Prostate gland (tissue), 2 donors: ENCODE measurements around the gene RGL1. TPM values are rescaled to one million over a fixed set of nuclear protein-coding genes. Genes with fewer than 3 reads are reported as not detected.
A peak's percentile ranks its signal among the peaks of the same experiment; 100 is the strongest.

Experiments
- DNase-seq: peaks from one replicate; pipeline ENCODE4 v3.0.0-alpha.2; 2019; ENCODE audit warnings: low spot score
- H3K27ac ChIP-seq, 2 donors: fragments of 200-600 bp; sonication (generic); 2 replicates each; pipeline ENCODE4 v1.5.1; 2017 to 2019
- H3K27me3 ChIP-seq: fragments of 200-600 bp; sonication (generic); replicated peaks from 2 replicates; pipeline ENCODE4 v1.5.1; 2019; ENCODE audit not compliant: insufficient read depth
- H3K36me3 ChIP-seq, 2 donors: fragments of 200-600 bp; sonication (generic); 1 replicate in 1 of 2; 2 replicates in 1 of 2; pipeline versions ENCODE4 v1.5.1 to v1.8.1; 2017 to 2019
- H3K4me1 ChIP-seq: fragments of 200-600 bp; sonication (generic); replicated peaks from 2 replicates; pipeline ENCODE4 v1.5.1; 2019
- H3K4me3 ChIP-seq, 2 donors: fragments of 200-600 bp; sonication (generic); 2 replicates each; pipeline ENCODE4 v1.5.1; 2017 to 2019
- H3K9me3 ChIP-seq: fragments of 200-600 bp; sonication (generic); 2 replicates; pipeline ENCODE4 v1.5.1; 2017
- CTCF ChIP-seq, 4 experiments: fragments of 200-600 bp in 2 of 4; fragments of 450-650 bp in 2 of 4; sonication (generic) in 2 of 4; IDR thresholded peaks; 1 replicate in 3 of 4; 2 replicates in 1 of 4; pipeline ENCODE4 v1.5.1; 2016 to 2019; ENCODE audit warnings: antibody characterized with exemption in 4 of 4, mild to moderate bottlenecking in 2 of 4, moderate library complexity in 2 of 4
- POLR2A ChIP-seq: fragments of 450-650 bp; IDR thresholded peaks from one replicate; pipeline ENCODE4 v1.6.1; 2016; ENCODE audit warnings: antibody characterized with exemption, mild to moderate bottlenecking
- POLR2AphosphoS5 ChIP-seq: sonication (generic); formaldehyde crosslinking; IDR thresholded peaks from one replicate; pipeline ENCODE4 v1.6.1; 2017; ENCODE audit warnings: antibody characterized with exemption
- WGBS: methylation state at CpG from one replicate; pipeline ENCODE4 v1.1.5; 2018; 5-methylcytosine and 5-hydroxymethylcytosine counted together
- intact Hi-C: fragments of 100-400 bp; cut with DNase I; formaldehyde crosslinking; loops from one replicate; pipeline ENCODE4 v1.14.2; 2022
- total RNA-seq, 2 donors: library from RNA; depleted of rRNA; stranded (reverse); fragments of >200 nt; gene quantifications; one replicate each; pipeline ENCODE4 v1.1.0, GENCODE V29; 2016

RGL1 gene
- total RNA-seq, 2 donors from 2014 or later, result 11.1 to 49.6 TPM

- Histone ChIP-seq H3K36me3 (no peaks in the 10 kb centered on the region), H3K4me1 (peaks cover 3% of the 10 kb centered on the region), H3K27me3 (no peaks in the 10 kb centered on the region), H3K4me3 (peak overlapping the region; percentile 49 to 52), H3K27ac (peak overlapping the region in 1 of 2 donors; percentile 30), H3K9me3 (no peaks in the 10 kb centered on the region)
- no peak for TF ChIP-seq POLR2AphosphoS5
- TF ChIP-seq CTCF (IDR thresholded peaks at IDR 0.05), result no peak
- TF ChIP-seq POLR2A, result no peak
- WGBS, result 33% methylated on average over 1 of the region's 1 CpG
- no peak for DNase-seq
- intact Hi-C loops, result loop anchor here (5.0 to 10.0 kb wide), 2 partner anchors 91 to 152 kb away; partner anchors contain the start of gene APOBEC4
Observed at GRCh38 chr1:183806675-183807074, 1.8 kb downstream of the RGL1 start.

GRCh38 chr1:183807549-183808168, 2.7 kb downstream of the RGL1 start:
- no peak overlapping the region for H3K4me3 ChIP-seq
- no peaks in the 10 kb centered on the region for H3K36me3 ChIP-seq
- no peaks in the 10 kb centered on the region for H3K9me3 ChIP-seq
- intact Hi-C loops, result loop anchor here (5.0 to 10.0 kb wide), 2 partner anchors 90 to 153 kb away; partner anchors contain the start of gene APOBEC4
- H3K27ac ChIP-seq, result no peak overlapping the region
- H3K27me3 ChIP-seq, result no peaks in the 10 kb centered on the region
- no peak for TF ChIP-seq POLR2AphosphoS5
- TF ChIP-seq CTCF (IDR thresholded peaks at IDR 0.05), result no peak
- no peak for TF ChIP-seq POLR2A
- DNase-seq, result no peak
- H3K4me1 ChIP-seq, result peaks cover 3% of the 10 kb centered on the region
- WGBS, result 60% methylated on average over 2 of the region's 2 CpGs

GRCh38 chr1:183808296-183809027, 3.5 kb downstream of the RGL1 start:
- no peak for DNase-seq
- Histone ChIP-seq H3K4me3 (no peak overlapping the region), H3K4me1 (peaks cover 3% of the 10 kb centered on the region), H3K9me3 (no peaks in the 10 kb centered on the region), H3K27ac (no peak overlapping the region), H3K36me3 (no peaks in the 10 kb centered on the region), H3K27me3 (no peaks in the 10 kb centered on the region)
- TF ChIP-seq POLR2A (no peak), CTCF (IDR thresholded peaks at IDR 0.05) (no peak)
- WGBS, result 59% methylated on average over 2 of the region's 2 CpGs
- intact Hi-C loops, result loop anchor here (5.0 to 10.0 kb wide), 2 partner anchors 89 to 154 kb away; partner anchors contain the start of gene APOBEC4

GRCh38 chr1:183810121-183810520, 5.2 kb downstream of the RGL1 start:
- Histone ChIP-seq H3K36me3 (no peaks in the 10 kb centered on the region), H3K4me3 (no peak overlapping the region), H3K9me3 (no peaks in the 10 kb centered on the region), H3K4me1 (no peaks in the 10 kb centered on the region), H3K27ac (no peak overlapping the region), H3K27me3 (no peaks in the 10 kb centered on the region)
- WGBS, result 78% methylated on average over 2 of the region's 2 CpGs
- DNase-seq, result no peak
- intact Hi-C loops, result no loop called here
- TF ChIP-seq POLR2A, result no peak
- no peak for TF ChIP-seq CTCF (IDR thresholded peaks at IDR 0.05)
- TF ChIP-seq POLR2AphosphoS5, result no peak
